Stimulated activated CD4-positive, alpha-beta T cell treated with anti-CD3 and anti-CD28 coated beads, Interleukin-4, amount 100 ng/mL, for 4 hours (primary cell): ENCODE measurements around the gene TMPRSS7.

Source experiments
- DNase-seq, 2 experiments: peaks; one replicate each; pipeline ENCODE4 v3.0.0-alpha.2; 2020

TMPRSS7 gene

GRCh38 chr3:112034436-112034835 lies at the start of gene TMPRSS7:
TMPRSS7 (plus strand) TSS chr3:112034736; CDS start chr3:112034846, 110 bp downstream.
- no peak for DNase-seq

- no peak for DNase-seq
Measured at GRCh38 chr3:111986800-111987199, 47.7 kb upstream of the TMPRSS7 start.

GRCh38 chr3:111989061-111989678 lies 45.4 kb upstream of the TMPRSS7 start:
- no peak for DNase-seq

- DNase-seq, result no peak
Measured at GRCh38 chr3:111993038-111993437, 41.5 kb upstream of the TMPRSS7 start.

- DNase-seq, result no peak
Measured at GRCh38 chr3:111998636-111999483, 35.7 kb upstream of the TMPRSS7 start, which contains the start of gene TAGLN3. TAGLN3 (plus strand) TSS chr3:111998922; CDS start chr3:111999423, 501 bp downstream.

GRCh38 chr3:111999484-112000324 lies 34.8 kb upstream of the TMPRSS7 start:
- no peak for DNase-seq

- DNase-seq, result no peak
Measured at GRCh38 chr3:112000367-112000771, 34.2 kb upstream of the TMPRSS7 start.

- DNase-seq, result no peak
Measured at GRCh38 chr3:112000966-112001365, 33.6 kb upstream of the TMPRSS7 start.

GRCh38 chr3:112001526-112001925 lies 33.0 kb upstream of the TMPRSS7 start:
- no peak for DNase-seq

- peak; percentile 36 to 88 for DNase-seq
Measured at GRCh38 chr3:112002096-112002971, 32.2 kb upstream of the TMPRSS7 start.

- DNase-seq, result no peak
Measured at GRCh38 chr3:112003321-112004080, 31.0 kb upstream of the TMPRSS7 start.

GRCh38 chr3:112004187-112004586 lies 30.3 kb upstream of the TMPRSS7 start:
- DNase-seq, result no peak

GRCh38 chr3:112004669-112005068 lies 29.9 kb upstream of the TMPRSS7 start:
- no peak for DNase-seq

- no peak for DNase-seq
Measured at GRCh38 chr3:112005091-112005672, 29.4 kb upstream of the TMPRSS7 start.

- no peak for DNase-seq
Measured at GRCh38 chr3:112007633-112008032, 26.9 kb upstream of the TMPRSS7 start.

- DNase-seq, result no peak
Measured at GRCh38 chr3:112009670-112010069, 24.9 kb upstream of the TMPRSS7 start.

- no peak for DNase-seq
Measured at GRCh38 chr3:112010636-112011035, 23.9 kb upstream of the TMPRSS7 start.

GRCh38 chr3:112011376-112011940 lies 23.1 kb upstream of the TMPRSS7 start:
- no peak for DNase-seq

- no peak for DNase-seq
Measured at GRCh38 chr3:112012205-112012992, 22.1 kb upstream of the TMPRSS7 start.
